ENCODE measurements around the gene CELSR2. TPM values are rescaled to one million over a fixed set of nuclear protein-coding genes. Genes with fewer than 3 reads are reported as not detected.
"Not testable (repeated sequence)": the region's sequence is repeated elsewhere in the genome, so short reads cannot be mapped to it uniquely, and the experiment has no call there.

The CELSR2 gene
- total RNA-seq, 4 donors from 2014 or later, result 7.8 to 20.4 (median 10.5) TPM

- TF ChIP-seq POLR2AphosphoS5 (IDR thresholded peaks at IDR 0.05) (peak; percentile 98 to 99), POLR2A (IDR thresholded peaks at IDR 0.05; ENCODE audit: low read depth) (peak; percentile 86), CTCF (IDR thresholded peaks at IDR 0.05) (no peak)
- H3K9me3 ChIP-seq, result no peaks in the 10 kb centered on the region
- H3K27ac ChIP-seq (replicated peaks in 1 of 4), result peak within 1 kb of the TSS; percentile 91 to 97 (median 93)
- 1% methylated on average over 31 of the region's 64 CpGs for WGBS
- H3K27me3 ChIP-seq, result no peaks in the 10 kb centered on the region
- peak; percentile 96 for DNase-seq (ENCODE audit: extremely low spot score)
- H3K4me1 ChIP-seq, result peaks cover 26 to 45% (median 43%) of the 10 kb centered on the region in 4 donors
- H3K4me3 ChIP-seq, result peak within 1 kb of the TSS; percentile 76 to 92 (median 82)
- intact Hi-C loops (cut with DNase I), result no loop called here
- peaks cover 0 to 6% (median 0%) of the 10 kb centered on the region in 4 donors for H3K36me3 ChIP-seq
These were observed 35.3 kb upstream of the CELSR2 start, which contains the start of gene SARS1 for GRCh38 chr1:109213824-109214693. Gene SARS1, plus strand, starts transcription at chr1:109213918. Its CDS starts 75 bp downstream, at chr1:109213993.

GRCh38 chr1:109214695-109215623 lies 34.4 kb upstream of the CELSR2 start:
- Histone ChIP-seq H3K27me3 (no peaks in the 10 kb centered on the region), H3K36me3 (peaks cover 0 to 6% (median 0%) of the 10 kb centered on the region in 4 donors), H3K4me1 (peaks cover 26 to 45% (median 43%) of the 10 kb centered on the region in 4 donors), H3K27ac (replicated peaks in 1 of 4) (peak overlapping the region; percentile 91 to 97 (median 93)), H3K9me3 (no peaks in the 10 kb centered on the region), H3K4me3 (peak overlapping the region; percentile 76 to 92 (median 82))
- 11% methylated on average over 11 of the region's 13 CpGs for WGBS
- DNase-seq (ENCODE audit: extremely low spot score), result no peak
- intact Hi-C loops (cut with DNase I), result no loop called here
- TF ChIP-seq POLR2AphosphoS5 (IDR thresholded peaks at IDR 0.05) (peak in 1 of 2 donors; percentile 6), EP300 (IDR thresholded peaks at IDR 0.05) (no peak)

- intact Hi-C loops (cut with DNase I), result no loop called here
- WGBS, result 98% methylated on average over 4 of the region's 4 CpGs
- no peaks in the 10 kb centered on the region for H3K27me3 ChIP-seq
- TF ChIP-seq CTCF (IDR thresholded peaks at IDR 0.05) (no peak), POLR2A (IDR thresholded peaks at IDR 0.05; ENCODE audit: low read depth) (no peak), EP300 (IDR thresholded peaks at IDR 0.05) (no peak)
- DNase-seq (ENCODE audit: extremely low spot score), result no peak
- H3K36me3 ChIP-seq, result peaks cover 0 to 13% (median 0%) of the 10 kb centered on the region in 4 donors
- H3K4me3 ChIP-seq, result no peak overlapping the region
- H3K27ac ChIP-seq (replicated peaks in 1 of 4), result peak overlapping the region; percentile 1 to 97 (median 66)
- H3K9me3 ChIP-seq, result no peaks in the 10 kb centered on the region
- H3K4me1 ChIP-seq, result peaks cover 26 to 51% (median 44%) of the 10 kb centered on the region in 4 donors
These were observed 32.7 kb upstream of the CELSR2 start for GRCh38 chr1:109216662-109217061.

- H3K9me3 ChIP-seq, result no peaks in the 10 kb centered on the region
- intact Hi-C loops (cut with DNase I), result no loop called here
- H3K4me1 ChIP-seq, result peaks cover 22 to 47% (median 39%) of the 10 kb centered on the region in 4 donors
- TF ChIP-seq EP300 (IDR thresholded peaks at IDR 0.05) (no peak), POLR2AphosphoS5 (IDR thresholded peaks at IDR 0.05) (no peak), CTCF (IDR thresholded peaks at IDR 0.05) (no peak), POLR2A (IDR thresholded peaks at IDR 0.05; ENCODE audit: low read depth) (no peak)
- H3K36me3 ChIP-seq, result peaks cover 0 to 14% (median 0%) of the 10 kb centered on the region in 4 donors
- DNase-seq (ENCODE audit: extremely low spot score), result no peak
- no peaks in the 10 kb centered on the region for H3K27me3 ChIP-seq
- no peak overlapping the region for H3K4me3 ChIP-seq
- H3K27ac ChIP-seq (replicated peaks in 1 of 4), result no peak overlapping the region
- WGBS, result 81% methylated on average over 3 of the region's 3 CpGs
These were observed 30.8 kb upstream of the CELSR2 start for GRCh38 chr1:109218516-109218915.

GRCh38 chr1:109221201-109221600 lies 28.1 kb upstream of the CELSR2 start:
- H3K36me3 ChIP-seq, result peaks cover 0 to 37% (median 11%) of the 10 kb centered on the region in 4 donors
- peaks cover 8 to 37% (median 23%) of the 10 kb centered on the region in 4 donors for H3K4me1 ChIP-seq
- 95% methylated on average over 9 of the region's 9 CpGs for WGBS
- intact Hi-C loops (cut with DNase I); H3K9me3 ChIP-seq; H3K27ac ChIP-seq (replicated peaks in 1 of 4); H3K27me3 ChIP-seq; H3K4me3 ChIP-seq; DNase-seq (ENCODE audit: extremely low spot score): not testable (repeated sequence)

All from esophagus muscularis mucosa (tissue), 4 donors.